ENCODE measurements around the gene SLIT3.

The SLIT3 gene

DNA sequence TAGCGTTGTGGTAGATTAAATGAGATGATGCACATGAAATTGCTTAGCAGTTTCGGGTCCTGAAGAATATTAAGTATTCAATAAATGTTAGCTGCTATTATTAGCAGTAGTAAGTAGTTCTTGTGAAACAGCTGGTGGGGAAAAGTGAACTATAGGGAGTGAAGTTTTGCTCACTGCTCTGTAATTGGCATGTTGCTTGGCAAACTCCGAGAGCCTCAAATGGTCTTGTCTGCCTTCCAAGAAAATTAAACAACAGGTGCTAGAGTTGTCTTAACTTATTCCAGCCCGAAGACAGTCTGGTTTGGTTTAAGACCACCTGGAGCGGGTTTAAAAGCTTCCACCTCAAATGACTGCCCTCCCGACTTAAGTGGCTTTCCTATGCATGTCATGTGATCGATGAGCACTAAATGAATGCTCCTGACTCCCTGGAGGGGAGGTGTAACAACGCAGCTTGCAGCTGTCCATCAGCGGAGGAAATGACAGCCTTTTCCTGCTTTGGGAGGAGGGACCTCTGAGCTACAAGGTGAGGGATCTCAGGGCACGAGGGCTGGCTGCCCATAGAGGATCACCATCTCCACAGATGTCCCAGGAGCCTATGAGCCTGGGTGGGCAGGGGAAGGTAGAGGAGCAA lies 518.9 kb downstream of the SLIT3 start:
- no peak for DNase-seq

DNA sequence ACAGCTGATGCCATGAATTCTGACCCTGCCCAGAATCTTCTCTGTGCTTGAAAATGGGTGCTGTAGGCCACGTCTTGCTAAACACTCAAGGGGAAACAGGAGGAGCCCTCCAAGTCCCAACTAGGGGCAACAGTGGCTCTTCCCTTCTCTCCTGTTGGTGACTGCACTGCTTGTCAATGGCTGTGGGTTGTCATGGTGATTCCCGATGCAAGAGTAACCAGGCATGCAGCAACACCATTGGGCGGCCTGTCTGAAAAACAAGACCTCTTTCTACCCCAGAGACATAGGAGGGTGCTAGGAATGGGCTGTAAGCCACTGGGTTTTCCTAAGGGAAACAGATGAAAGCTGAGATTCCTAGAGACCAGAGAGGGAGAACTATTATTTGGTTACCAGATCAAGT lies 520.1 kb downstream of the SLIT3 start:
- no peak for DNase-seq

DNA sequence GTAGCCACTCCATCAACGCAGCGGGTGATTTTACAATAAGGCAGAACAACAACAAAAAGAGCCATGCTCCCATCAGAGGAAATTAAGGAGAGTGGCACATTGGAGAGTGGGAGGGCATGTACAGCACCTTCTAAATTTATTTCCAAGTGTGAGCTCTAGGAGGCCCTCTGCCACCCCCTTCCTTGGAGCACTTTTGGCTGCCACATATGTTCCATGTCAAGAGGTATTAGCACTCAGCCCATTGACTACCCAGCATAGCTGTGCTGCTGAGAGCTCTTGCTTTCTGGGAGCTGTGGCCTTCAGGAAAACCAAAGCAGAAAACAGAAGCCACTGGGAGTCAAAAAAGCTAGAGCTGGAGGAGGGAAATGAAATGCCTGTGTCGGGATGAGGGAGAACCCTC lies 521.6 kb downstream of the SLIT3 start:
- no peak for DNase-seq

DNA sequence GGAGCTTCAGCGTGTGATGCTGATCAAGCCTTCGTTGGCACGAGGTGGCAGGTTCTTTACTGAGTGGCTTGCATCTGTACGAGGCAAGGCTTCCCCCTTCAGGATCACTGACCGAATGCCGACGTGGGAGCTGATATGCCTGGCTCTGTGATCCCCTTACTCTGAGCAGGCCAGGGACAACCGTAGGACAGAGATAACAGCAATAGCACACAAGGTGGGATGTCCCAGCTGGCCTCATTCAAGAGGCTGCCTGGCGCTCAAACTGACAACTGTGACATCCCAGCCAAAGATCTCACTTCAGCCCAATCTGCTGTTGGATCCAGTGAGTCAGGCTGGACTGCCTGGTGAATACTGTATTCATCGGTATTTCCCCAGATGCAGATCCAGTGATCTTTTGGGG lies 522.4 kb downstream of the SLIT3 start:
- no peak for DNase-seq

DNA sequence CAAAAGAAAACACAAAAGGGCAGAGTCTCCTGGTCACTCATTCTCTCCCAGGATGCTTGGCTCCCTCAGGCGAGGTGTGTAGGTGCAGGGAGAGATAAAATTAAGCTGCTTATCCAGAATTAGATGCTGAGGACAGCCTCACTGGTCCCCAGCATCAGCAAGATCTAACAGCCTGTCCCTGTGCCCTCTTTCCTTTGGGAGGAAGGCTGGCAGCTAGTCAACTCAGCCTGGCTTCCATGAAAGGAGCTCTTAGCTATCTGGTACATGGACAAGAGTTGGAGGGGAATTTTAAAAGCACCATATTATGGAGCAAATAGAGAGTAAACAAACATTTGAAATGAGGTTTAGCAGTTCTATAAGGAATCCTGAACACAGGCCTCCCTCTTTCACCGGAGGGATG lies 523.3 kb downstream of the SLIT3 start:
- no peak for DNase-seq

DNA sequence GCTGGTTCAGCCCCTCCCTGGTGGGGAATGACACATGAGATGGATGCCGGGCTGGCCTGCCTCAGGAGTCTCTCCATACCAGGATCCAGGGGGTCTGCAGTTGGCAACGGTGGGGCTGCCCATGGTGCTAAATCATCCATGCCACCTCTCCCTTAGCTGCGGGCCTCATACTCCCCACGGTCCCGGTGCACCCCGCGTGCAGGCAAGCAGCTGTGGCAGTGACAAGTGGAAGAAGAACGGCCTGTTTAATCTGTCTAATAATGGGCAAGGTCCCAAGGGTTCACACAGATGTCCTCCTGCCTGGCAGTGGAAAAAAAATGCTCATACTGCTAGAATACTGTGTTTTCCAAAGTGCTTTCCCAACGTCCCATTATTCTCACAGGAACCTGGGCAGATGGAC lies 524.9 kb downstream of the SLIT3 start:
- DNase-seq = no peak

DNA sequence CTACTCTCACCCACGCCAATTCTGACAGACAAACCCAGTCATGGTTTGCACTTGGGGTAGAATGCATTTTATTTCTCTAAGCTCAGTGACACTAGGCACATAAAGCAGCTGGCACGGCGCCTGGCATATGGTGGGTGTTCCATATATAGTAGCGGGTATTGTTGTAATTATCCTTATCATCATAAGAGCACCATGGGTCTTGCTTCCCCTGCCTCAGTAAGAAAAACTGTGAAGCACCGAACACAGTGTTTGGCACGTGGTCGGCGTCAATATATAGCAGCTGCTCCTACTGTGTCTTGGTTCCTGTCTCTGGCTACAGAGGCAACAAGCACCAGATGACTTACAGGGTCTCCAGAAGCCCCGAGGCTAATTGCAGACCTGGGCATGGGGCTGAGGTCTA lies 527.7 kb downstream of the SLIT3 start:
- DNase-seq = no peak

DNA sequence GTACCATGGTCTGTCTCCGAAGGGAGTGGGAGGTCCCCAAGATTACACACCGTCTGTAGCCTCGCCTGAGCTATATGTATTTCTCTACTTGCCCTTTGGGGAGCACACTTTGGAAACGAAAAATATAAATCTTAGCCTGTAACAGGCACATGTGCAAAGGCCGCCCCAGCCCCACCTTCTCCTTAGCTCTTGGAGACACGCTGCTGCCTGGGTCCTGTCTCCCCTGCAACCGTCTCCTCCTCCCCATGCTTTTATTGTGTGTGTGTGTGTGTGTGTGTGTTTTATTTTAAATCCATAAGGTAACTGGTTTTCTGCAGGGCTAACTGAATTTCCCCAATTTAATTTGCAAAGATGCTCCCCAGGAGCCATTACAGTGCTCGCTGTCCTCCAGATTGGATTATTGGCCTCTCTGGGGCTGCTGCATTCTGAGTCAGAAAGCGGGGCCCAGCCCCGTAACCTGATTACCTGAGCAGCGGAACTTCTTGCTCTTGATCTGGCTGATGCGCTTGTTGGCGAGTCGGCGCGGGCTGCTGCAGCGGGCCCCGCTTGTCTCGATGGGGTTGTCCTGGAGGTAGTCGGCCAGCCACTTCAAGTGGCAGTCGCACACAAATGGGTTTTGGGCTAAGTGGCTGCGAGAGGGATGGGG lies 528.5 kb downstream of the SLIT3 start:
- no peak for DNase-seq

DNA sequence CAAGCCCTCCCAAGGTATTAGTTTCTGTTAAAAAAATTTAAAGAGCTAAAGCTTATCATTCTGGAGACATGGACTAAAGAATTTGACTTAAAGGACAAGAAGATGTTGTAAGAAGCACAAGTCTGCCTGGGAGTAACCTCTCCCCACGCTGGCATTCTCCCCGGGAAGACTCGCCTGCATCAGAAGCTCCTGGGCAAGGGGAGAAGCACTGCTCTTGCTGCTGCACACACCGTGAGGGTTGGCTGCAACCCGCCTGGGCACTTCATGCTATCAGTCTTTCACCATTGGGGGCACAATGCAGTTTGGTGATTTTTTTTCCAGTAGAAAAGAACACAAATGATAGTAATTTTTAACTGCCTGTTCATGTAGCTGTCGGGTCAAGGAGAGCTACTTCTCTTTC lies 529.3 kb downstream of the SLIT3 start:
- no peak for DNase-seq

DNA sequence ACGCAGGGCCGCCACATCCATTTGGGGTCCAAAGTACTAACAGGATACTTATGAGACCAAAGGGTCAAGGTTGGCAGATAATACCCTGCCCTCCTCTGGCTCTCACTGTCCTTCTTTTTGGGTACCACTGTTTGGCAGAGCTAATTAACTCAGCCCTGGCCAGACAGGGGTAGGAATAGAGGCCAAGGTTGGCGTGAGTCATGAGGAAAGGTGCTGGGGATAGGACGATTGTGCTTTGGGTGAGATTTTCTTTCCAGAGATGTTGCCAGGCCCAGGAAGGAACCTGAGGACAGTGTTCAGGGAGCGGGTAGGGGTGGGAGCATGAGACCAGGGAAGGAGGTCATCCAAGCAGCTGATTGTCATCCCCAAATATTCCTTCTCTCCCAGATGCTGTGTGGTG lies 529.9 kb downstream of the SLIT3 start:
- no peak for DNase-seq

DNA sequence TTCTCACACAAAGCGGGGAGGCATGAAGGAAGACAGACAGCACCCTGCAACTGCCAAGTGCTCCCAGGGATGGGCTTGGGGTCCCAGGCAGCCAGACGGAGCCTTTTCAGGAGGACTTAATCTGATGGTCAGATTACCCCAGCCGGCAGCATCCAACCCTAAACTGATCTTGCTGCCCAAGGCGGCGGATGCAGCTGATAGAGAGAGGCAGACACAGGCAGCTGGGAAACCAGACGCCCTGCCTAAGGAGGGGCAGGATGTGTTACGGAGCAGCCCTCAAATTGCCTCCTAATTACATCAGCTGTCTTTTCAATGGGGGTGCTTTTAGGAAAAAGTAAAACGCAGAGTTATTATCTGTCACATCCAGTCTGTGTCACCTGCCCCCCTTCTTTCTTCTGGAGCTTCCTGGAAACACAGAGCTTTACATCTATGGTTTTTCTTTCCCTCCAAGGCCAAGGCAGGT lies 530.9 kb downstream of the SLIT3 start:
- DNase-seq = no peak

DNA sequence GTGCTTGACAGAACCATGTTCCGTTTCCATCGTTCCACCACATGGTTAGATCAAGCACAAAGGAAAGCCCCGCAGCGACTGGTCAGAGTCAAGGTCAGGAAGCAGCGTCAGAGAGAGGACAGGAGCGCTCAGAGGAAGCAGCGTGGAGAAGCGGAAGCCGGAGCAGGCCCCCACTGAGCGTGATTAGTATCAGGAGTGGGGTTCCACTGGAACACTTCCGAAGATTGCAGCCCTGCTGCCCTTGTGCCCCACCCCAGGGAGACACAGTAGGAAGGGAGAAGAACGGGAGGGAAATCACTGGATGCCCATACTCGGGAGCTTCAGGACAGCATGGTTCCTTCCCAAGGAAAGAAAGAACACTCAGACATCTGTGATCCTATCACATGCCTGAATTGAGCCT lies 532.8 kb downstream of the SLIT3 start:
- no peak for DNase-seq

DNA sequence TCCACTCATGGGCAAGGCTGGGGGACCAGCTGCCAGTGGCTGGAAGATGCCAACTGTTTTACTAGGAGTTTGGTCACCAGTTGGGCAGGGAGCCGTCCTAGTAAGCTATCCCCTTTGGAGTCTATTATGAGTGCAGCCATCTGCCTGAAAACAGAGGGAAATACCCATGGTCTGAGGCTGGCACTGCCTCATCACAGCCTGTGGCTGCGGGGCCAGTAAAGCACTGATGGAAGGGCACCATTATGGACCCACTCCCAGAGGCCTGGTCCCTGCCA lies 534.6 kb downstream of the SLIT3 start:
- DNase-seq = no peak

DNA sequence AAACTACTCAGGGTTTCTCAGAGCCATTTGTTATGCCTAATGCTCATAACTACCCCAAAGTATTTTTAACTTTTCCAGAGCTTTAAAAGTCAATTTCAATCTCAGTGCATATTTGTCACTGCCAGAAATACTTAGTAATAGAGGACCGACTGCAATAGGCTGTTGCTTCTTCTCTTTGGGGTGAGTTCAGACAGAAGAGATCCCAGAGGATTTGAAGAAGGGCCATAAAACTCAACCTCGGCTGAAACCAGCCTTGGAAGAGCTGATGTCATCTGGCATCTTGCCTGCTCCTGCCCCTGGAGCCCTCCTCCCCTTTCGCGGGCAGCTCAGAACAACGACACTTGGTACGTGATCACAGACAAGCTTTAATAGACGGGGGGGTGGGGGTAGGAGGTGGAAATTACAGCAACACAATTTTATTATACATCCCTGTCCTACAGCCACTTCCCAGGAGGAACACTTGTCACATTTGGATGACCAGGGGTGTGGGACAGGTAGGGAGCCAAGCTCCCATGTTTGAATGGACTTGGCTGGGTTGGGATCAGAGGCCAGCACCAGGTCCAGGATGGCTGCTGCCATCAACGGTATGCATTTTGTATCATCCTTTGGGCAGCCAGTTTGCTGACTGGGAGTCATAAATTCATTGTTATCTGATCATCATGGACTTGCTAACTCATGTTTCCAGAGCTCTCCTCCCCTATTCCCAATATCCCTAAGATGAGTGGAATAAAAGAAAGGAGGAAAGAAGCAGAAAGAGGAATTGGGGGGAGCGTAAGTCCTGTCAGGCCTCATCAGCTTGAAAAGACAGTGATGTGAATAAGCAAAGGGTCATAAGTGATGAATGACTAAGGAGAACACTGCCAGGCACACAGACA lies 535.2 kb downstream of the SLIT3 start:
- DNase-seq = no peak

DNA sequence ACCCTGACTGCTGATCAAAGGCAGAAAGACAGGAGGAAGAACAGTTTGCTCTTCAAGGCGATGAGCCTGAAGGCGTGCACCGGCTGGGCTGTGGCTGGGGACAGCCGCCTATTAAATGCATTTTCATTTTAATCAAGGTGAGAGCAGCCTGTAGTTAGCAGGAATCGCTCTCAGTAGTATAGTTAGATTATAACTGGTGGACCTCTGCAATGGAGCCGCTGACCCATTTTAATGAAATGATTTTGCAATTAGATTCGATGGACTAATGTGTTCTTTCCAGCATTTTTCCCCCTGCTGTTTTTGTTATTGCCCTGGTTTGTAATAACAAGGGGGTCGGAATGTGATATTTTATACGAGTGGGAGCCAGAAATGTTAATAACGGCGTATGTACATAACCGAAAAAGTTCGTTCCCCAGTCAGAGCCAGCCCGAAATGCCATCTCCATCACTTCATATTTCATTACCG lies 535.8 kb downstream of the SLIT3 start:
- no peak for DNase-seq

DNA sequence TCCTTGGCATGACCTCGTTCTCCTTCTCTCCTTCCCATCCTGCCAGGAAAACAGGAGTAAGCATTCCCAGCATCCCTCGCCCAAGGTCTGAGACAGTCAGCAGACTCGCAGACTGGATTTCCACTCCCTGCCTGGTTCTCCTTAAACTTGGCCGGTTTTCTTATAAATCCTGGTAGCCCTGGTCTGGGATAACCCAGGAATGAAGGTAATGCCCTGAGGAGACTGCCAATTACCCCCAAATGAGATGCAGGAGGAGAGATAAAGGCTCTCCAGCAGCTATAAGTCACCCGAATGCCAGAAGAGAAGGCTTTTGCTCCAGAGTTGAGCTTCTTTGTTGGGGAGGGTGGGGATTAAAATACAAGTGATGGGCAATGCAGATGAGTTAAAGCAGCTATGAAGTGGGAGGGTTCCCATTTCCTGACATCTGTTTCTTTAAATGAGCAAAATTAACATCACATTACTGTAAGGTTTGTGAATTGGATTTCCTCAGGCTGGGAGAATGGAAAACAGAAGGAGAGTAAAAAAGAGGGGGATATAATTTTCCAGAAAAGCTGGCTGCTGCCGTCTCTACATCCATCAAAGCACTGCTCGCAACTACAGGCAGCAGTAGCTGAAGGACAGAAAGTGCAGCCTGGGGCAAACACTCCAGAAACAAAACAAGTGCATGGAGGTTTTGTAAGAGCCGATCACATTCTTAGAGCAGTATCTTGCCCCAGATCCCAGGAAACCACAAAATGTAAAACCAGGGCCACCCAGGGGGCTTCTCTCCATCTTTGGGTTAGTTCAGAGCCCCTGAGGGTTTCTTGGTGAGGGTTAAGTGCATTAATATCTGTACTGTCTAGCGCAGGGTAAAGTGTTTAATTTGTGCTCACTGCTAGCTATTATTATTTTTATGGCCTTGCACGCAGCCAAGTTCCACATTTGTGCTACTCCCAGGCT lies 544.2 kb downstream of the SLIT3 start:
- DNase-seq = no peak

DNA sequence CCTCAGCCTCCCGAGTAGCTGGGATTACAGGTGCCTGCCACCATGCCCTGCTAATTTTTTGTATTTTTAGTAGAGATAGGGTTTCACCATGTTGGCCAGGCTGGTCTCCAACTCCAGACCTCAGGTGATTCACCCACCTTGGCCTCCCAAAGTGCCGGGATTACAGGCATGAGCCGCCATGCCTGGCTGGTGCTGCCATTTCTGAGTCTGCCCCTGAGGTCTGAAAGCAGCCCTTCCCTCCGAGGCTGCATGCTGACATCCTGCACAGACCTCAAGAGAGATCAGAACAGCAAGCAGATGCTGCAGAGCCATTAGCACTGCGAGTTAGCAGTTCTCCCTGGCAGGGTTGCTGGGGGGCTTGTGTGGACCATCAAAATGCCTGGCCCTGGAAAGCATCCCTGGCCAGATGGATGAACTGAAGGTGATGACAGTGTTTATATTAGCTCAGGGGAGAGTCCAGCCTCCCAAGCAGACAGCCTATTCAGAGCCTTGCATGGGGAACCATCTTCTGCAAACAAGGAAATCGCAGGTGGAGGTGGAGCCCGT lies 545.3 kb downstream of the SLIT3 start:
- no peak for DNase-seq

DNA sequence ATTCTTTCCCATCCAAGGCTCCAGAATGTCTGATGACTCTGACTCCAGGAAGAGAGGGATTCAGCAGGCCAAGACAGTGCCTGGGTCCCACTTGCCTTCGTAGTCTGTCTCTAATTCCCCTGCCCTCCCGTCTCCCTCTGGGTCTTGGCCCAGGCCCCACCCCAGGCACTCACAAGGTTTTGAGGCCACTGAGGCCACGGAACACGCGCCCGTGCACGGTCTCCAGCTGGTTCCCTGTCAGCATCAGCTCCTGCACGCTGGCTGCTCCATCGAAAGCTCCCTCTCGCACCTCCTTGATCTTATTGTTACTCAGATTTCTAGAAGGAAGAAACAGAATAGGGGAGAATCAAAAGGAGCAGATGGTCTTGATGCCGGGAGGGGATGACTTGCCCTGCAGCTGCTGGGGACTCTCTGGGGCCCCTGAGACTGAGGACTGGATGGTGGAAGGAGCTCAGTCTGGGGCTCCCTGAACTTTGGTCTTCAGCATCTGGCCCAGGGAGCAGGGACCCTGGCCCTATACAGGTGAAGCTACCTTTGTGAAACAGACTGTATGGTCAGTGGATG lies 547.2 kb downstream of the SLIT3 start:
- DNase-seq = no peak

DNA sequence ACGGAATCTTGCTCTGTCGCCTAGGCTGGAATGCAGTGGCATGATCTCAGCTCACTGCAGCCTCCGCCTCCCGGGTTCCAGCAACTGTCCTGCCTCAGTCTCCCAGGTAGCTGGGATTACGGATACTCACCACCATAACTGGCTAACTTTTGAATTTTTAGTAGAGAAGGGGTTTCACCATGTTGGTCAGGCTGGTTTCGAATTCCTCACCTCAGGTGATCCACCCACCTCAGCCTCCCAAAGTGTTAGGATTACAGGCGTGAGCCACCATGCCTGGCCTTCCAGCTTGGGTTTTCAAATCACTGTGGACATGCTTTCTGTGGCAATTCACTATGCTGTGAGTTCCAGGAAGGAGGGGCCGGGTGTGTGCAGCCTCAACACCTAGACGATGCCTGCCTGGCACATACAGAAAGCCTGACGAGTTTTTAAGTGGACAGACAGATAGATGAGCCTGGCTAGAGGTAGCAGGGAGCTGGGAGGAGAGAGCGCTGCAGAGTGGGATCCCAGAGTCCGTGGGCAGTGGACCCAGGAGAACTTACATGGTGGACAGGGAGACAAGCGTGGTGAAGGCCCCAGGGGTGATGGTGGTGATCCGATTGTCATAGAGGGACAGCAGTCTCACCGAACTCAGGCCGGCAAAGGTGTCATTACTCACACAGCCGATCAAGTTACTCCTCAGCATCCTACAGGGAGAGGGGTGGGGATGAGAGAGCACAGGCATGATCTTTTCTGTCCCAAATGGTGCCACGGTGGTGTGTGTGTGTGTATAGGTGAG lies 548.3 kb downstream of the SLIT3 start:
- DNase-seq = no peak

DNA sequence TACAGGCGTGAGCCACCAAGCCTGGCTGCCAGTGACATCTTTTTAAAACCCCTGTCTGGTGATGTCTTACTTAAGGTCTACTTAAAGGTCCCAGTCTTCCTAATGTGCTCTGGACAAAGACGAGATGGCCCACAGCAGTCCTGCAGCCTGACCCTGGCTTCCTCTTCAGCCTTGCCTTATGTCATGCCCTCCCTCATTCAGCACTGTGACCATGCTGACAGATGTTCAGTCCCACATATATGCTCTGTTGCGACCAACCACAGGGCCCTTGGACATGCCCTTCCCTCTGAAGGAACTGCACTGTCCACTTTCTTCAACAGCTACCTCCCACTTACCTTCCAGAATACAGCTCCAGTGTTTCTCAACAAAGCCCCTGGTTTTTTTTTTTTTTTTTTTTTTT lies 548.9 kb downstream of the SLIT3 start:
- no peak for DNase-seq

DNA sequence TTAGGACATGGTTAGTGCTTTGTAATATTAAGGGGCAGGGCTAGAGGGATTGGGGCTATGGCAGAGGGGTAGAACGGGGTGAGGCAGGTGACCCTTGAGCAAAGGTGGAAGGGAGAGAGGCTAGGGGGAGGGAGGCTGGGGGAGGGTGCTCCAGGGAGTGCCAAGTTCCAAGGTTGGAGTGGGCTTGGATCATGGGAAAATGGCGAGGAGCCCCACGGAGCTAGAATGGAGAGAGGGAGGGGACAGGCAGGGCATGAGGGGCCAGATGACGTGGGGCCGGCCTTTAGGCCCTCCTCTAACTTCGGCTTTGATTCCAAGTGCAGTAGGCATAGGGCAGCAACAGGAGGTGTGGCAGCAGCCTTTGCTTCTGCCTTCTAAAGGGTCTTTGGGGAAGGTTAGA lies 550.0 kb downstream of the SLIT3 start:
- no peak for DNase-seq

Measured in stimulated activated naive CD4-positive, alpha-beta T cell (primary cell).